Measurements from ENCODE around the gene PTGER2.

The PTGER2 gene

DNA sequence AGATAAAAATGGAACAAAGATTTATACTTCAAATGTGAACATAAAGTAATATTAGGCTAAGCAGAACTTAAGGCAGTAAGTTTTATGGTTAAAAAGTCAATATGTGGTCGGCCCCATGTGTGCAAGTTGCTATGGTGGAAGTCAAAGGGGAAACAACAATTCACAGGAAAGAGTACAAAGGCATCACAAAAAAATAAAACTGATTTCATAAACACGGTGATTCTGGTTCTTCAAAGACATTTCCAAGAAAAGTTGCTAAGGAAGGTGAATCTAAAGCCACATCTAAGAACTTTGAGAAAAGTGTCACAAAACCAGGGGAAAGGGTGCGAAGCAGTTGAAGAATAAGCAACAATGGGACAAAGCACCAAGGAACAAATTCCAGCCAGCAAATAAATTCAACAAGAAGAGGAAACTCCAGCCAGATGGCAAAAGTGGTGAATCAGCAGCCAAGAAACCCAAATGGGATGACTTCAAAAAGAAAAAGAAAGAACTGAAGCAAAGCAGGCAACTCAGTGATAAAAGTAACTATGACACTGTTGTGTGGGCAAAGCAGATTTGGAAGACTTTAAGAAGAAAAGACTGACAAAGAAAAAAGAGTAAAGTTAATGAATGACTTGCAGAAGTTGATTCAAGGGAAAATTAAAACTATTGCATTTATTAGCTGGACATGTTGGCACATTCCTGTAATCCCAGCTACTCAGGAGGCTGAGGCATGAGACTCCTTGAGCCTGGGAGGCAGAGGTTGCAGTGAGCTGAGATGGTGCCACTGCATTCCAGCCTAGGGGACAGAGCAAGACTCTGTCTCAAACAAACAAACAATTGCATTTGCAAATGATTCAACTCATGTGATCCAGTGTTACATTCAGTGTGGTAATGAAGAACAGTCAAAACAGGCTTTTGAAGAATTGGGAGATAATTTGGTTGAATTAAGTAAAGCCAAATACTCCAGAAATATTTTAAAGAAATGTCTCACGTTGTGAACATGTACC is 27.2 kb upstream of the PTGER2 start:
- Mint-ChIP-seq H3K4me3 (peak overlapping the region; percentile 64), H3K27ac (peak overlapping the region; percentile 79), H3K4me1 (ENCODE audit: low read depth) (peaks cover 38% of the 10 kb centered on the region), H3K36me3 (ENCODE audit: low read depth) (peaks cover 21% of the 10 kb centered on the region), H3K9me3 (peaks cover 3% of the 10 kb centered on the region), H3K27me3 (ENCODE audit: low read depth) (peaks cover 23% of the 10 kb centered on the region)

DNA sequence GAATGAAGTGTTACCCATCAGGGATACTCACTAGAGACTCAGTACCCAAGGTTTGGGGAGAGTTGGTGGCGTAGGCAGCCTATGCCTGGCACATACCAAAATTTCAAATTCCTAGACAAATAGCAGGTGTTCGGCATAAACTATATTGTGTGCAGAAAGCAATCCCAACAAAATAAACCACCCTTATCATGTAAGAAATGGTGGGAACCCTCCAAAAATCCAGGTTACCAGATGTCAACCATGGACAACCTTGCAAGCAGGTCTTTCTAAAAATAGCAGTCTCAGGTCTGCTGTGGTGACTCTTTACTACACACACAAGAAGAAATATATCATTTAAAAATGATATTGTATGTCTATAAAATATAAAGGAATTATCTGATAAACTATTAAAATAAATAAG is 17.7 kb upstream of the PTGER2 start:
- Mint-ChIP-seq H3K27me3 (ENCODE audit: low read depth) (peaks cover 18% of the 10 kb centered on the region), H3K36me3 (ENCODE audit: low read depth) (peaks cover 12% of the 10 kb centered on the region), H3K4me1 (ENCODE audit: low read depth) (peaks cover 23% of the 10 kb centered on the region), H3K4me3 (no peak overlapping the region), H3K27ac (no peak overlapping the region), H3K9me3 (no peaks in the 10 kb centered on the region)

DNA sequence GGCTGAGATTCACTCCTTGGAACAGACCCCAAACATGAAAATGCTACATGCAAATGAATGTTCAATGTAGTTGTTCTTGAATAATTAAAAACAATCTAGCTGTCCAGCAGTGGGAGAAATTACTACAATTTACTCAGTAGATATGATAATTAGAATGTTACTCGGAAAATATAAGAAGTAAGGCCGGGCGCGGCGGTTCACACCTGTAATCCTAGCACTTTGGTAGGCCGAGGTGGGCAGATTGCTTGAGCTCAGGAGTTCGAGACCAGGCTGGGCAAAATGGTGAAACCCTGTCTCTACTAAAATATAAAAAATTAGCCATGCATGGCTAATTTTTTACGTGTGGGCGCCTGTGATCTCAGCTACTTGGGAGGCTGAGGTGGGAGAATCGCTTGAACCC is 15.3 kb upstream of the PTGER2 start:
- Mint-ChIP-seq H3K9me3 (no peaks in the 10 kb centered on the region), H3K36me3 (ENCODE audit: low read depth) (peaks cover 29% of the 10 kb centered on the region), H3K4me1 (ENCODE audit: low read depth) (peaks cover 41% of the 10 kb centered on the region), H3K27me3 (ENCODE audit: low read depth) (peaks cover 11% of the 10 kb centered on the region), H3K4me3 (no peak overlapping the region), H3K27ac (no peak overlapping the region)

DNA sequence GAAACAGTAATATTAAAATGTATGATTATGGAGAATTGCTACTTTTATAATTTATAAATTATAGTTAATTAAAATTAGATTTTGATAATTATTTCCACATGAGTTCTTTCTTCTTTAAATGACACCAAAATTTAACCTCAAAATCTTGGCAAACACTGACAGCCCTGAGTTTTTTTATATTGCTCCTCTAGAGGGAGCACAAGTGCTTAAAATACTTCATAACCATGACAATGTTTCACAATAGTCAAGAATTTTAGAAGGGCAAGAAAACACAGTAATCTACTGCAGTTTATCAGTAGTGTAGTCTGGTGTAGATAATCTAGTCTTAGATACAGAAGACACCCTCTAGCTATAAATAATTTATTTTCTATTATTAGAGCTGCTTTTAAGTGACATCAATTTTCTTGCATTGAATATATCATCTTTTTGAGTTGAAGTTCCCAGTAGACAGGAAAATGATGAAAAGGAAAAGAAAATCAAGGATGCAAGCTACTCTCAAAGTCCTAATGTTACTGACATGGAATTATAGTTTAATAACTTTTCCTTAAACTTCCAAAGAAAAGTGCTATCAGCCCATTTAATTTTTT is 14.3 kb upstream of the PTGER2 start:
- H3K9me3 Mint-ChIP-seq = no peaks in the 10 kb centered on the region
- no peak overlapping the region for H3K4me3 Mint-ChIP-seq
- H3K27me3 Mint-ChIP-seq (ENCODE audit: low read depth) = peaks cover 9% of the 10 kb centered on the region
- H3K36me3 Mint-ChIP-seq (ENCODE audit: low read depth) = peaks cover 36% of the 10 kb centered on the region
- H3K4me1 Mint-ChIP-seq (ENCODE audit: low read depth) = peaks cover 46% of the 10 kb centered on the region
- H3K27ac Mint-ChIP-seq = no peak overlapping the region

DNA sequence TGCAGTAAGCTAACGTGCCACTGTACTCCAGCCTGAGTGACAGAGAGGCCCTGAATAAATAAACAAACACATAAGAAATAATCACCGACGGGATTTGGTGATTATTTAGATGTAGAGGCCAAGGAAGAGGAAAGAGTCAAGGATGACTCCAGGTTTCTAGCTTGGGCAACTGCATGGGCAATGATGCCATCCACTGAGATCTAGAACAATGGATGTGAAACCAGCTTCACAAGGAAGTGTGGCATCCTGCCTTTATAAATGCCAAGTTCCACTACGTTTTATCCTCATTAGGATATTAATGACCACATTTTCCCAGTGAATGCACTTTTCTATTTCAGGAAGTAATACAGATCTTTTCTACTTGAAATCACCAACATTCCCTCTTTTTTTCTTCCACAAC is 10.9 kb upstream of the PTGER2 start:
- no peaks in the 10 kb centered on the region for H3K9me3 Mint-ChIP-seq
- H3K36me3 Mint-ChIP-seq (ENCODE audit: low read depth) = peaks cover 48% of the 10 kb centered on the region
- H3K27ac Mint-ChIP-seq = no peak overlapping the region
- H3K4me1 Mint-ChIP-seq (ENCODE audit: low read depth) = peaks cover 52% of the 10 kb centered on the region
- peaks cover 6% of the 10 kb centered on the region for H3K27me3 Mint-ChIP-seq (ENCODE audit: low read depth)
- H3K4me3 Mint-ChIP-seq = no peak overlapping the region

DNA sequence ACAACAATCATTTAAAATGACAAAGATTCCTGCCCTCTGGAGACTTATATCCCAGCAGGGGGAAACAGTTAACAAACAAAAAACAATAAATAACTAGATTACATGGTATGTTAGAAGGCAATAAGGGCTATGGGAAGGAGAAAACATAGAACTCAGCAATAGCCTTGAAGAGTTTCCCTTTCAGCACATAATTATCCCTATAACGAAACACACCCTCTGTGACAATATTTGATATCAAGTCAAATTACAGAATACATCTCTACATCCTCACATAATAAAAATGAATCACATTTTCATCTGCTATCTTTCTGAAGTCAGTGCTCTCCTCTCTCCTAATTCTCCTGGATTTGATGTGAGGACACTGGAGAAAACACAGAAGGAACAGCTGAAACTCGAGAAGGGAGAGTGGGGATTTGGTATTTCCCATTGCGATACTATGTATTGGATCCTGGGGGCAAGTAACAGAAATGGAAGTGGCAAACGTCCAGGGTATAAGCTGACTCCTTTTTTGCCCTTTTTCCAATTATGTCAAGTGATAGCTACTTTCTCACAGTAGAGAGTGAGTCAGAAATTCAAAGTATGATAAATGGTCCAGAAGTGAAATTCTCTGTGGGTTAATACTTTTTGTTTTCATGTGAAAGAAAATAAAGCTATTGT is 9.7 kb upstream of the PTGER2 start:
- no peak overlapping the region for H3K27ac Mint-ChIP-seq
- peaks cover 50% of the 10 kb centered on the region for H3K4me1 Mint-ChIP-seq (ENCODE audit: low read depth)
- no peaks in the 10 kb centered on the region for H3K9me3 Mint-ChIP-seq
- H3K36me3 Mint-ChIP-seq (ENCODE audit: low read depth) = peaks cover 55% of the 10 kb centered on the region
- peaks cover 6% of the 10 kb centered on the region for H3K27me3 Mint-ChIP-seq (ENCODE audit: low read depth)
- H3K4me3 Mint-ChIP-seq = no peak overlapping the region

DNA sequence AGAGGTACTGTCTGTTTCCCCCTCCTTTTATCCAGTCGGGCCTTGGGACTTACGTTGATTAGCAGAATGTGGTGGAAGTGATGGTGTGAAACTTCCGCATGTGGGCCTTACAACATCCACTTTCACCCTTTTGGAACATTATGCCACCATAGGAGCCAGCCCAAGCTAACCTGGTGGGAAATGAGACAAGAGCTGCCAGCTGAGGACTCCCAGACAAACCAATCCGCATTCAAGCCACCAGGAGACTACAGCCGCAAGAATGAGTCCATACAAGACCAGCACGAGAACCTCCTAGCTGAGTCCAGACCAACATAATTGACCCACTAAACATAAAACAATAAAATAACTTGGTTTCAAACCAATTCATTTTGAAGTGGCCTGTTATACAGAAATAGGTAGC is 9.1 kb upstream of the PTGER2 start:
- H3K4me1 Mint-ChIP-seq (ENCODE audit: low read depth) = peaks cover 49% of the 10 kb centered on the region
- peaks cover 6% of the 10 kb centered on the region for H3K27me3 Mint-ChIP-seq (ENCODE audit: low read depth)
- peaks cover 58% of the 10 kb centered on the region for H3K36me3 Mint-ChIP-seq (ENCODE audit: low read depth)
- H3K27ac Mint-ChIP-seq = no peak overlapping the region
- no peak overlapping the region for H3K4me3 Mint-ChIP-seq
- no peaks in the 10 kb centered on the region for H3K9me3 Mint-ChIP-seq

DNA sequence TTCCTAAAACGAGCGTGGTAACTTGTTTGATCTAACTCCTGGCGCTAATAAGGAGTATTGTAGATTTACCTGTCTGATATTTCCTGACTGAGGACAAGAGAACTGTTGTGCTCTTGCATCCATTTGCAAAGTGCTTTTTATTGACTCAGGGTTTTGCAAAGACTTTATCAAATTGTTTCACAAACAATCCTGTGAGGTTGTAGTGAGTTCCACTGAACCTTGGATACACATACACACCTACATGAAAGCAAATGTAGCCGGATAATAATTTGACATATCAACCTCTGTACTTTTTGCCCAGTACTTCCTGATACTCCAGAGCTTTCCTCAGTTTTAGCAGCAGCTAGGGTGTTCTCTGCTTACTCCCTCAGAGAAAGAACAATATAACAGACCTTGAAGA is 6.7 kb upstream of the PTGER2 start:
- Mint-ChIP-seq H3K27me3 (ENCODE audit: low read depth) (peaks cover 6% of the 10 kb centered on the region), H3K27ac (no peak overlapping the region), H3K9me3 (no peaks in the 10 kb centered on the region), H3K4me3 (no peak overlapping the region), H3K36me3 (ENCODE audit: low read depth) (peaks cover 68% of the 10 kb centered on the region), H3K4me1 (ENCODE audit: low read depth) (peaks cover 53% of the 10 kb centered on the region)

DNA sequence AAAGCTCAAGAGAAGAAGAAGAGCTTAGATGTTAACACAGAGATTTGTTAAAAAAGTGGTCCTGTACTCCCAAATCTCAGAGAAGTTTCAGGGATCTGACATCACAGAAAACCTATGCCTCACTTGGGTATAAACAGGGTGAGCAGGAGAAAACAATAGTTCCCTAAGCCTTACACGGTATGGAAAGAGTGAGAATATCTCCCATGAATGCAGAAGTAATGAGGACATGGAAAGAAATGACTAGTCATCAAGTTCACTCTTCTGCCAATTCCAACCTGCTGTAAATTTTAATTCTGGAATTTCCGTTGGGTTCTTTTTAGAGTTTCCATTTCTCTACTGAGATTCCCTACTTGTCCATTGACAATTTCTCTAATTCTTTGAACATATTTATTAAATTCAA is 6.2 kb upstream of the PTGER2 start:
- H3K4me1 Mint-ChIP-seq (ENCODE audit: low read depth) = peaks cover 50% of the 10 kb centered on the region
- H3K27me3 Mint-ChIP-seq (ENCODE audit: low read depth) = peaks cover 6% of the 10 kb centered on the region
- no peak overlapping the region for H3K4me3 Mint-ChIP-seq
- H3K9me3 Mint-ChIP-seq = no peaks in the 10 kb centered on the region
- peak overlapping the region; percentile 16 for H3K27ac Mint-ChIP-seq
- peaks cover 68% of the 10 kb centered on the region for H3K36me3 Mint-ChIP-seq (ENCODE audit: low read depth)

DNA sequence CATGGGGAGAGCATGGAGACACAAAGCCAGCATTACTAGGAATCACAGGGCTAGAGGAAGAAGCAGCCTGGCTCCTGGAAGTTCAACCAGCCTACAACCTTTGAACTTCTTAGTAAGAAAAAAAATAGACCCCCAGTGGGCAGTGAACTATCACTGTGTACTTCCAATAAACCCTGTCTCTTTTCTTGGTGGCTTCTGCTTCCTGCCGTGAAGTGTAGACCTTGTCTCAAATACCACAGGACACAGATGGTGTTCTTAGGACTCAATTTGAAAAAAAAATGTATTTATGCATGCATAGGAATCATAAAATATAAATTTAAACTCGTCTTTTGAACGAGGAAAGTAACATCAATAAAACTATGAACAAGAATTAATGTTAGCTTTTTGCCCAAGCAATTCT is 3.6 kb upstream of the PTGER2 start:
- Mint-ChIP-seq H3K4me3 (peak overlapping the region; percentile 98), H3K36me3 (ENCODE audit: low read depth) (peaks cover 74% of the 10 kb centered on the region), H3K27ac (peak overlapping the region; percentile 62), H3K27me3 (ENCODE audit: low read depth) (peaks cover 4% of the 10 kb centered on the region), H3K9me3 (no peaks in the 10 kb centered on the region), H3K4me1 (ENCODE audit: low read depth) (peaks cover 45% of the 10 kb centered on the region)

DNA sequence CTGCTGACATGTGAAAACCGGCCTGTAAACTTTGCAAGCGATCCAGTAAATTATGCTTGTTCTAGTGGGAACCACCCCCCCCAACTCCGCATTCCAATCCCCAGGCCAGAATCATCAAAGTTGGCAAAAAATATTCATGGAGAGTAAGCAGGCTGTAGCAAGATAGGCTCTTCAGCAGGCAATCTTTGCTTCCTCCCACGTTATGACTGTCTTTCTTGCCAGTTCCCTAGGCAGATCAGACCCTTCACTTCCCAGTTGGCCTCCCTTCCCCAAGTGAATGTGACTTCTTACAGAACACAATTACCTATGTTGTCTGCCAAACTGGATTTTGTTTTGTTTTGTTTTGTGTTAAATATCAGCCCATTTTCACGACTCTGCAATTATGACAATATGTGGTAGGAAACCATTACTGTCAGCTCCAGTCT is 1.2 kb upstream of the PTGER2 start:
- Mint-ChIP-seq H3K27me3 (ENCODE audit: low read depth) (peaks cover 5% of the 10 kb centered on the region), H3K9me3 (no peaks in the 10 kb centered on the region), H3K4me1 (ENCODE audit: low read depth) (peaks cover 44% of the 10 kb centered on the region), H3K36me3 (ENCODE audit: low read depth) (peaks cover 85% of the 10 kb centered on the region), H3K4me3 (peak overlapping the region; percentile 98), H3K27ac (peak overlapping the region; percentile 96)

DNA sequence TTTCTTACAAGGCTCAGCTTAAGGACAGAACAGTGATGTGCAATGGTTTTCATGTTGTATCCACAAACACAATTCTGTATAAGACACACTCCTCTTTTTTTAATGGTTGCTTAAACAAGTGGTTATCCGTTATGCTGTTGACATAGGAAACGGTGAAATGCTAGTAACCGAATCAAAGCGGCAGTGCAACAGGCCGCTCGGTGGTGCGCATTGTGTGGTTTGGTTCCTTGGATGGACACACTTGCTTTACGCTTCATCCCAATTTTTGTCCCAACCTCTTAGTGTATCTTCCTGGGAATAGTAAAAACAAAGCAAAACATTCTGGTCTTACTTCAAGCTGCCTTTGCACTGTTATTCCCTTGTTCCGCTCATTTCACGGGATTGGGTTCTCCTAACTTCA is 650 bp upstream of the PTGER2 start:
- Mint-ChIP-seq H3K36me3 (ENCODE audit: low read depth) (peaks cover 84% of the 10 kb centered on the region), H3K9me3 (no peaks in the 10 kb centered on the region), H3K27me3 (ENCODE audit: low read depth) (peaks cover 5% of the 10 kb centered on the region), H3K4me1 (ENCODE audit: low read depth) (peaks cover 43% of the 10 kb centered on the region), H3K4me3 (peak overlapping the region; percentile 98), H3K27ac (peak overlapping the region; percentile 96)

DNA sequence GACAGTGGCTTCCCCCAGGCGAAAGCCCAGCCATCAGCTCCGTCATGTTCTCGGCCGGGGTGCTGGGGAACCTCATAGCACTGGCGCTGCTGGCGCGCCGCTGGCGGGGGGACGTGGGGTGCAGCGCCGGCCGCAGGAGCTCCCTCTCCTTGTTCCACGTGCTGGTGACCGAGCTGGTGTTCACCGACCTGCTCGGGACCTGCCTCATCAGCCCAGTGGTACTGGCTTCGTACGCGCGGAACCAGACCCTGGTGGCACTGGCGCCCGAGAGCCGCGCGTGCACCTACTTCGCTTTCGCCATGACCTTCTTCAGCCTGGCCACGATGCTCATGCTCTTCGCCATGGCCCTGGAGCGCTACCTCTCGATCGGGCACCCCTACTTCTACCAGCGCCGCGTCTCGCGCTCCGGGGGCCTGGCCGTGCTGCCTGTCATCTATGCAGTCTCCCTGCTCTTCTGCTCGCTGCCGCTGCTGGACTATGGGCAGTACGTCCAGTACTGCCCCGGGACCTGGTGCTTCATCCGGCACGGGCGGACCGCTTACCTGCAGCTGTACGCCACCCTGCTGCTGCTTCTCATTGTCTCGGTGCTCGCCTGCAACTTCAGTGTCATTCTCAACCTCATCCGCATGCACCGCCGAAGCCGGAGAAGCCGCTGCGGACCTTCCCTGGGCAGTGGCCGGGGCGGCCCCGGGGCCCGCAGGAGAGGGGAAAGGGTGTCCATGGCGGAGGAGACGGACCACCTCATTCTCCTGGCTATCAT is 663 bp downstream of the PTGER2 start:
- Mint-ChIP-seq H3K9me3 (no peaks in the 10 kb centered on the region), H3K4me1 (ENCODE audit: low read depth) (peaks cover 53% of the 10 kb centered on the region), H3K4me3 (peak overlapping the region; percentile 98), H3K27ac (peak overlapping the region; percentile 94), H3K27me3 (ENCODE audit: low read depth) (peaks cover 5% of the 10 kb centered on the region), H3K36me3 (ENCODE audit: low read depth) (peaks cover 87% of the 10 kb centered on the region)

DNA sequence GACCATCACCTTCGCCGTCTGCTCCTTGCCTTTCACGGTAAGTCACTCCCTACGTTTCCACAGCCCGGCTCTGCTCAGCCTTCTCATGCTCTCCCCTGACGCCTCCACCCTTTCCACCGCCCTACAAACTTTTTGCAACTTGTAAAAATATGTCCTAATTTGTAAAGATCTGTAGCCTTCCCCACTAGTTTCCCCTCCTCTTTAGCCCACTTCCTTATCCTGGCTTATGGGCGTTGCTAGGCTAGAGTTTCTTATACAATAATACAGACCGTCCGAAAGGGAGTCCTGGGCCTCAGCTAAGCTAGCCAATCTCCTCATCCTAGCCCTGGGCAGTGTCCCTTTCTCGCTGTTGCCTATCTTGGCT is 1.2 kb downstream of the PTGER2 start:
- Mint-ChIP-seq H3K4me3 (peak overlapping the region; percentile 98), H3K9me3 (no peaks in the 10 kb centered on the region), H3K27ac (peak overlapping the region; percentile 94), H3K36me3 (ENCODE audit: low read depth) (peaks cover 89% of the 10 kb centered on the region), H3K4me1 (ENCODE audit: low read depth) (peaks cover 55% of the 10 kb centered on the region), H3K27me3 (ENCODE audit: low read depth) (peaks cover 5% of the 10 kb centered on the region)

Data from T-helper 1 cell treated with Interleukin-12 subunit alpha and Interleukin-12 subunit beta and Interleukin-4 antibody, amounts not matched to agents 30 μg/mL and 1 μg/mL, for 36 hours (primary cell).